MM.1S (cell line): ENCODE measurements around the gene NAA25.

Source experiments
- CTCF ChIP-seq: fragments of 300-600 bp; sonication (generic); IDR thresholded peaks from 2 replicates; pipeline ENCODE4 v1.5.1; 2016; ENCODE audit warnings: antibody characterized with exemption, low read length, mixed read lengths
- EZH2 ChIP-seq: fragments of 300-600 bp; sonication (generic); optimal IDR thresholded peaks from 2 replicates; pipeline ENCODE3; 2017; ENCODE audit warnings: low read depth, mild to moderate bottlenecking, antibody characterized with exemption, low read length, mixed read lengths
- EZH2phosphoT487 ChIP-seq: fragments of 300-600 bp; sonication (generic); IDR thresholded peaks from 2 replicates; pipeline ENCODE4 v1.6.1; 2018; ENCODE audit warnings: antibody characterized with exemption, low read length

- TF ChIP-seq EZH2 (no peak), CTCF (no peak), EZH2phosphoT487 (no peak)
Measured at GRCh38 chr12:112096667-112097066, 11.9 kb downstream of the NAA25 start.
